ENCODE measurements around the gene WFDC10A.

GRCh38 chr20:45588800-45589199 is 40.7 kb upstream of the WFDC10A start:
- TF ChIP-seq, protein P1, sequence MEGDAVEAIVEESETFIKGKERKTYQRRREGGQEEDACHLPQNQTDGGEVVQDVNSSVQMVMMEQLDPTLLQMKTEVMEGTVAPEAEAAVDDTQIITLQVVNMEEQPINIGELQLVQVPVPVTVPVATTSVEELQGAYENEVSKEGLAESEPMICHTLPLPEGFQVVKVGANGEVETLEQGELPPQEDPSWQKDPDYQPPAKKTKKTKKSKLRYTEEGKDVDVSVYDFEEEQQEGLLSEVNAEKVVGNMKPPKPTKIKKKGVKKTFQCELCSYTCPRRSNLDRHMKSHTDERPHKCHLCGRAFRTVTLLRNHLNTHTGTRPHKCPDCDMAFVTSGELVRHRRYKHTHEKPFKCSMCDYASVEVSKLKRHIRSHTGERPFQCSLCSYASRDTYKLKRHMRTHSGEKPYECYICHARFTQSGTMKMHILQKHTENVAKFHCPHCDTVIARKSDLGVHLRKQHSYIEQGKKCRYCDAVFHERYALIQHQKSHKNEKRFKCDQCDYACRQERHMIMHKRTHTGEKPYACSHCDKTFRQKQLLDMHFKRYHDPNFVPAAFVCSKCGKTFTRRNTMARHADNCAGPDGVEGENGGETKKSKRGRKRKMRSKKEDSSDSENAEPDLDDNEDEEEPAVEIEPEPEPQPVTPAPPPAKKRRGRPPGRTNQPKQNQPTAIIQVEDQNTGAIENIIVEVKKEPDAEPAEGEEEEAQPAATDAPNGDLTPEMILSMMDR (IDR thresholded peaks at IDR 0.05) = no peak
- no peak for TF ChIP-seq POLR2A (IDR thresholded peaks at IDR 0.05)

All from right lobe of liver (tissue), 4 donors.